HG03460 (cell line): ENCODE data around the gene CYP1B1.
A peak's percentile ranks its signal among the peaks of the same experiment; 100 is the strongest.
"Not testable (repeated sequence)": the region's sequence is repeated elsewhere in the genome, so short reads cannot be mapped to it uniquely, and the experiment has no call there.

ENCODE experiments used
- ATAC-seq: cut with Tn5 transposase; IDR thresholded peaks from one replicate; pipeline ENCODE4 v1.9.1; 2021; ENCODE audit not compliant: unreplicated experiment

CYP1B1 gene

GRCh38 chr2:38037757-38038621 is 38.0 kb downstream of the CYP1B1 start:
- ATAC-seq = peak; percentile 58

DNA sequence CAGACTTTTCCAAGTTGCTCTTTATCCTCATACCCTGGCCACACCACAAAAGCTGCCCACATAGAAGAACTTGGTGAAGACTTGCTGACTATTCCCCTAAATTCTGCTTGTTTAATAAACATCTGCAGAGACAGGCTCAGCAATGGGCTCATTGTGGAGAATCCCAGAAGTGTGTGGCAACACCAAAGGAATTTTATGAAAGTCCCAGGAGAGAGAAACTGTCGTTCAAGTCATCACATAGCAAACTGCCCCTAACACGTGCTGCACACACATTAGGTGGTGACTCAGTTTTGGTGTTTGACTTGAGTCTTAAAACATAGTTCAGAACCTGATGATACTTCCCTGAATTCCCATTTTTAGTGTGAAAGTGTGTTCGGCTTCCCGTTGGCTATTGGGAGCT is 38.6 kb downstream of the CYP1B1 start:
- ATAC-seq = no peak

- ATAC-seq = no peak
These were observed 40.0 kb downstream of the CYP1B1 start for GRCh38 chr2:38035968-38036367.

DNA sequence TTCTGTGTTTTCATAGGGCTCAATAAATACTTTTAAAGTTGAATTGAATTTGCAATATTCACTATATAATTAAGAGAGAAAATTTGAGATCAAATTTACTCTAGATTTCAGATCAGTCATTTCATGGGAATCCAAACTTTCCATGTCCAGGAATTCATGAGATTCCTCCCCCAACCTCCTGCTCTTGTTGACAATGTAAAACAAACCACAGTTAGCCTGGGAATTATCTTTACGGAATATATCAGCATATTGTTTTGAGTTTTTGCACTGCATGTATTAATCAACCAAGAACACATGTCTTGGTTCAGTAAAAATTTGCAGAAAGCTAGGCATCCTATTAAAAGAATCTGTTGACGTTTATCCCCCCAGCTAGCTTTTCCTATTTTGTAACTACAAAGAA is 42.3 kb downstream of the CYP1B1 start:
- ATAC-seq = no peak

- no peak for ATAC-seq
These were observed 43.0 kb downstream of the CYP1B1 start for GRCh38 chr2:38032946-38033345.

GRCh38 chr2:38030635-38031355 is 45.2 kb downstream of the CYP1B1 start:
- ATAC-seq = no peak

- ATAC-seq = no peak
These were observed 46.4 kb downstream of the CYP1B1 start for GRCh38 chr2:38029512-38029911.

GRCh38 chr2:38028829-38029228 is 47.1 kb downstream of the CYP1B1 start:
- no peak for ATAC-seq

DNA sequence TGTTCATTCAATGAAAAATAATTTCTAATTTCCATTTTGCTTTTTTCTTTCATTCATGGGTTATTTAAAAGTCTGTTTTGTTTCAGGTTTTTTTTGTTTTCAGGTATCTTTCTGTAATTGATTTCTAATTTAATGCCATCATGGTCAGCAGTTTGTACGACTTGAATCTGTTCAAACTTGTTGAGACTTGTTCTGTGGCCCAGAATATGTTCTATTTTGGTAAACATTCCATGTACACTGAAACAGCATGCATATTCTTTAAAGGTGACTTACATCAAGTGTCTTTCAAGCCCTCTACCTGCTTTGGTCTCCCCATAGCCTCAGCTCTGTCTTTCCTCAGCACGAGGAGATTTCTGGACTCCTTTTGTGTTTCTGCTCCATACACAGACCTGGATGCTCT is 49.1 kb downstream of the CYP1B1 start:
- ATAC-seq = no peak

- no peak for ATAC-seq
These were observed 54.4 kb downstream of the CYP1B1 start for GRCh38 chr2:38021589-38021988.

DNA sequence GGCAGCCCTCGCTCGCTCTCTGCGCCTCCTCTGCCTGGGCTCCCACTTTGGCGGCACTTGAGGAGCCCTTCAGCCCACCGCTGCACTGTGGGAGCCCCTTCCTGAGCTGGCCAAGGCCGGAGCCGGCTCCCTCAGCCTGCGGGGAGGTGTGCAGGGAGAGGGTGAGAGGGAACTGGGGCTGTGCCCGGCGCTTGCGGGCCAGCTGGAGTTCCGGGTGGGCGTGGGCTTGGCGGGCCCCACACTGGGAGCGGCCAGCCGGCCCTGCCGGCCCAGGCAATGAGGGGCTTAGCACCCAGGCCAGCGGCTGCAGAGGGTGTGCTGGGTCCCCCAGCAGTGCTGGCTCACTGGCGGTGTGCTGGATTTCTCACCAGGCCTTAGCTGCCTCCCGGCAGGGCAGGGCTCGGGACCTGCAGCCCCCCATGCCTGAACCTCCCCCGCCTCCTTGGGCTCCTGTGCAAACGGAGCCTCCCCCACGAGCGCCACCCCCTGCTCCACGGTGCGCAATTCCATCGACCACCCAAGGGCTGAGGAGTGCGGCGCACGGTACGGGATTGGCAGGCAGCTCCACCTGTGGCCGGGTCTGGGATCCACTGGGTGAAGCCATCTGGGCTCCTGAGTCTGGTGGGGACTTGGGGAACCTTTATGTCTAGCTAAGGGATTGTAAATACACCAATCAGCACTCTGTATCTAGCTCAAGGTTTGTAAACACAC is 55.4 kb downstream of the CYP1B1 start:
- ATAC-seq = not testable (repeated sequence)

DNA sequence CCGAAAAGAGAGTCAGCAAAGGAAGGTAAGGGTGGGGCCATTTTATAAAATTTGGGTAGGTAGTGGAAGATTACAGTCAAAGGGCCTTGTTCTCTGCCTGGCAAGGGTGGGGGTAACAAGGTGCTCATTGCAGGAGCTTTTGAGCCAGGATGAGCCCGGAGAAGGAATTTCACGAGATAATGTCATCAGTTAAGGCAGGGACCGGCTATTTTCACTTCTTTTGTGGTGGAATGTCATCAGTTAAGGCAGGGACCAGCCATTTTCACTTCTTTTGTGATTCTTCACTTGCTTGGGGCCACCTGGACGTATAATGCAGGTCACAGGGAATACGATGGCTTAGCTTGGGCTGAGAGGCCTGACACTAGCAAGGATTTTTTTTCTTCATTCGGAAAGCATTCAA is 58.1 kb downstream of the CYP1B1 start:
- ATAC-seq = no peak
